IMR-90 (cell line): ENCODE results near the gene INPP5A. TPM values are rescaled to one million over a fixed set of nuclear protein-coding genes. Genes with fewer than 3 reads are reported as not detected.

Experiments used
- ATAC-seq: fragments of 200-7000 bp; cut with Tn5 transposase; 2 replicates; pipeline ENCODE4 v1.9.1; 2020; ENCODE audit warnings: low read depth, mild to moderate bottlenecking, moderate library complexity
- BruUV-seq: library from RNA; stranded (reverse); fragments of 400-500 nt; replicated peaks from 2 replicates; lab custom pipeline; 2021; lab: Mats Ljungman, UMichigan
- CTCF ChIA-PET: fragments of 300-600 bp; formaldehyde crosslinking; extraction: SDS; loops from one replicate; lab custom pipeline; 2021; ENCODE audit warnings: antibody characterized with exemption; lab: Yijun Ruan, JAX
- POLR2A ChIA-PET: fragments of 300-600 bp; sonication (Branson Sonifier 250); formaldehyde crosslinking; loops from one replicate; lab custom pipeline; 2022; ENCODE audit warnings: antibody characterized with exemption; ENCODE audit not compliant: unreplicated experiment; lab: Charles Lee
- DNase-seq: peaks from one replicate; pipeline ENCODE4 v3.0.0; 2013
- H2AFZ ChIP-seq: replicated peaks from 2 replicates; pipeline ENCODE3; 2013; ENCODE audit warnings: low read length, mild to moderate bottlenecking; ENCODE audit not compliant: poor library complexity
- H2AK5ac ChIP-seq: 2 replicates; pipeline ENCODE4 v1.6.1; 2013; ENCODE audit warnings: low read depth, low read length, inconsistent platforms
- H2AK9ac ChIP-seq: replicated peaks from 2 replicates; pipeline ENCODE3; 2013; ENCODE audit warnings: mild to moderate bottlenecking, low read depth, low read length, moderate library complexity; ENCODE audit not compliant: poor library complexity
- H2BK120ac ChIP-seq: 2 replicates; pipeline ENCODE4 v1.6.1; 2013; ENCODE audit warnings: low read depth, low read length, inconsistent platforms
- H2BK15ac ChIP-seq: 3 replicates; pipeline ENCODE4 v1.6.1; 2013; ENCODE audit warnings: low read depth, low read length, inconsistent platforms
- H2BK20ac ChIP-seq: 2 replicates; pipeline ENCODE4 v1.6.1; 2013; ENCODE audit warnings: low read depth, mild to moderate bottlenecking, inconsistent platforms, low read length, moderate library complexity
- H2BK5ac ChIP-seq: 2 replicates; pipeline ENCODE4 v1.6.1; 2013; ENCODE audit warnings: mild to moderate bottlenecking, low read depth, low read length, inconsistent platforms; ENCODE audit not compliant: poor library complexity, severe bottlenecking
- H3K14ac ChIP-seq: replicated peaks from 2 replicates; pipeline ENCODE4 v1.6.1; 2013; ENCODE audit warnings: low read depth, low read length, inconsistent platforms
- H3K18ac ChIP-seq: 2 replicates; pipeline ENCODE4 v1.6.1; 2013; ENCODE audit warnings: low read depth, low read length, control low read depth
- H3K23ac ChIP-seq: 2 replicates; pipeline ENCODE4 v1.6.1; 2013; ENCODE audit warnings: low read depth, low read length, inconsistent platforms
- H3K27ac ChIP-seq: 2 replicates; pipeline ENCODE4 v1.5.1; 2013; ENCODE audit warnings: mild to moderate bottlenecking, control low read depth, low read length; ENCODE audit not compliant: insufficient read depth
- H3K27me3 ChIP-seq: 2 replicates; pipeline ENCODE4 v1.6.1; 2013; ENCODE audit warnings: low read length; ENCODE audit not compliant: control insufficient read depth, insufficient read depth
- H3K36me3 ChIP-seq: 2 replicates; pipeline ENCODE4 v1.6.1; 2013; ENCODE audit warnings: low read length, mixed read lengths; ENCODE audit not compliant: control insufficient read depth, insufficient read depth
- H3K4ac ChIP-seq: 2 replicates; pipeline ENCODE4 v1.6.1; 2013; ENCODE audit warnings: low read depth, low read length, inconsistent platforms
- H3K4me1 ChIP-seq: 2 replicates; pipeline ENCODE4 v1.6.1; 2013; ENCODE audit warnings: low read length, mixed read lengths; ENCODE audit not compliant: control insufficient read depth, insufficient read depth
- H3K4me2 ChIP-seq: 2 replicates; pipeline ENCODE4 v1.6.1; 2013; ENCODE audit warnings: low read depth, mild to moderate bottlenecking, control low read depth, low read length, moderate library complexity
- H3K4me3 ChIP-seq: 2 replicates; pipeline ENCODE4 v1.5.1; 2013; ENCODE audit warnings: low read depth, mild to moderate bottlenecking, control low read depth, low read length, moderate library complexity; ENCODE audit not compliant: insufficient read depth
- H3K56ac ChIP-seq: 2 replicates; pipeline ENCODE4 v1.6.1; 2013; ENCODE audit warnings: low read length, inconsistent platforms; ENCODE audit not compliant: insufficient read depth; ENCODE audit errors: extremely low read depth
- H3K79me1 ChIP-seq, 2 experiments: 2 replicates each; pipeline ENCODE4 v1.6.1; 2013; ENCODE audit warnings: low read length in 2 of 2, inconsistent platforms in 1 of 2, low read depth in 1 of 2
- H3K9ac ChIP-seq: 2 replicates; pipeline ENCODE4 v1.6.1; 2013; ENCODE audit warnings: low read depth, low read length, control low read depth
- H3K9me1 ChIP-seq: 2 replicates; pipeline ENCODE4 v1.6.1; 2013; ENCODE audit warnings: low read length, inconsistent platforms; ENCODE audit not compliant: insufficient read depth
- H3K9me3 ChIP-seq: 2 replicates; pipeline ENCODE4 v1.6.1; 2013; ENCODE audit warnings: low read length; ENCODE audit not compliant: control insufficient read depth, insufficient read depth
- H4K20me1 ChIP-seq: 2 replicates; pipeline ENCODE4 v1.6.1; 2013; ENCODE audit warnings: low read length, inconsistent platforms; ENCODE audit not compliant: insufficient read depth
- H4K5ac ChIP-seq: 2 replicates; pipeline ENCODE4 v1.6.1; 2013; ENCODE audit warnings: mild to moderate bottlenecking, low read depth, low read length, control low read depth
- H4K8ac ChIP-seq, 2 experiments: 2 replicates each; pipeline ENCODE4 v1.6.1; 2013; ENCODE audit warnings: low read depth in 2 of 2, low read length in 2 of 2, control low read depth in 1 of 2, inconsistent platforms in 1 of 2
- H4K91ac ChIP-seq: 2 replicates; pipeline ENCODE4 v1.6.1; 2013; ENCODE audit warnings: low read depth, low read length, inconsistent platforms; ENCODE audit not compliant: insufficient read depth
- CEBPB ChIP-seq: IDR thresholded peaks from 2 replicates; pipeline ENCODE4 v1.6.1; 2012; ENCODE audit warnings: low read depth, low read length, improper control_type of control experiment
- CTCF ChIP-seq: conservative IDR thresholded peaks from 2 replicates; pipeline ENCODE4 v1.5.1; 2012; ENCODE audit warnings: mild to moderate bottlenecking, low read depth, low read length, improper control_type of control experiment
- FOS ChIP-seq: fragments of 150-350 bp; IDR thresholded peaks from 2 replicates; pipeline ENCODE4 v1.6.1; 2016; ENCODE audit warnings: low read depth, low read length
- MXI1 ChIP-seq: IDR thresholded peaks from 2 replicates; pipeline ENCODE4 v1.6.1; 2012; ENCODE audit warnings: low read depth, mild to moderate bottlenecking, low read length, moderate library complexity, borderline replicate concordance
- NFE2L2 ChIP-seq: fragments of 150-350 bp; IDR thresholded peaks from 2 replicates; pipeline ENCODE4 v1.6.1; 2016; ENCODE audit warnings: low read depth, mild to moderate bottlenecking, low read length
- RFX5 ChIP-seq: IDR thresholded peaks from 2 replicates; pipeline ENCODE4 v1.8.0; 2012; ENCODE audit warnings: low read depth, mild to moderate bottlenecking, low read length, moderate library complexity
- USF2 ChIP-seq: fragments of 150-350 bp; IDR thresholded peaks from 2 replicates; pipeline ENCODE4 v1.6.1; 2017; ENCODE audit warnings: mild to moderate bottlenecking, antibody characterized with exemption, low read length, low read depth
- WGBS, 2 experiments: methylation state at CpG; one replicate each; pipeline versions ENCODE4 v1.1.5 to v1.1.7; 2013; ENCODE audit warnings: missing lambda C conversion rate in 2 of 2; ENCODE audit not compliant: insufficient read length in 1 of 2; ENCODE audit errors: extremely low coverage in 2 of 2; 5-methylcytosine and 5-hydroxymethylcytosine counted together
- dilution Hi-C: fragments of 300-500 bp; cut with HindIII; formaldehyde crosslinking; loops from one replicate; pipeline ENCODE4 v1.14.3; 2018; ENCODE audit warnings: low sequenced_read_pairs; ENCODE audit not compliant: unreplicated experiment
- in situ Hi-C: fragments of 300-500 bp; cut with MboI; formaldehyde crosslinking; loops from 3 replicates; pipeline ENCODE4 v1.14.3; 2019; ENCODE audit warnings: low sequenced_read_pairs, inconsistent platforms, mixed read lengths
- intact Hi-C: fragments of 100-400 bp; cut with micrococcal nuclease; formaldehyde crosslinking; loops from 2 replicates; pipeline ENCODE4 v1.10.0; 2022
- polyA plus RNA-seq, 3 experiments: library from polyadenylated mRNA; depleted of rRNA; stranded (reverse); fragments of >200 nt; gene quantifications; 2 replicates each; pipeline ENCODE4 v1.2.3, GENCODE V29; 2012; ENCODE audit warnings: low replicate concordance in 1 of 3
- total RNA-seq: library from RNA; depleted of rRNA; stranded (reverse); fragments of >200 nt; gene quantifications from 2 replicates; pipeline ENCODE4 v1.2.3, GENCODE V29; 2012
- TF ChIP-seq, protein P1 (sequence below): fragments of 150-350 bp; IDR thresholded peaks from 2 replicates; pipeline ENCODE4 v1.6.1; 2016; ENCODE audit warnings: low read depth, mild to moderate bottlenecking, low read length, moderate library complexity, borderline replicate concordance

Gene INPP5A
- total and polyA plus RNA-seq, 2 of the 4 experiments (the other 2 are of a cell fraction) = 21.4 to 36.7 TPM

- no peak for TF ChIP-seq USF2
These were observed 48.4 kb downstream of the INPP5A start (continued) for GRCh38 chr10:132585732-132586722.

DNA sequence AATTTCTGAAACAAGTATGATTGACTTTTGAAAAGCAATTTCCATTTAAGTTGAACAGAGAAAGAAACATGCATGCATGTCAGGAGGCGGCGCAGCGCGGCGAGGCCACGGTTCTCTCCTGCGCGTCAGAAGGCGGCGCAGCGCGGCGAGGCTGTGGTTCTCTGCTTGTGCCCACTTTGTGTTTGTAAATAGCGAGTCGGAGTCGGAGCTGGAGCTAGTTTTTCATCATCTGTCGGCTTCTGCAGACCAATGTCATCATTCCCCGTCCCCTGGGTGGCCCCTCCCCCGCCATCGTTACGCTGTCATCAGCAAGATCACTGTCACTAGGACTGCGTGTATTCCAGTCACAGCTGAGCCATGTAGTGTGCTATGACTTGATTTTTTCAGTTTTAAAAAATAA lies 49.2 kb downstream of the INPP5A start:
- no peak overlapping the region for H3K9ac ChIP-seq
- dilution Hi-C loops = no loop called here
- intact Hi-C loops = no loop called here
- H4K91ac ChIP-seq = no peak overlapping the region
- DNase-seq = no peak
- no peak overlapping the region for H3K4ac ChIP-seq
- ChIA-PET POLR2A (no interaction called here), CTCF (no interaction called here)
- H3K9me3 ChIP-seq = no peaks in the 10 kb centered on the region
- TF ChIP-seq MXI1 (no peak), NFE2L2 (no peak), FOS (no peak), CTCF (no peak), CEBPB (no peak), RFX5 (no peak)
- TF ChIP-seq, protein P1, sequence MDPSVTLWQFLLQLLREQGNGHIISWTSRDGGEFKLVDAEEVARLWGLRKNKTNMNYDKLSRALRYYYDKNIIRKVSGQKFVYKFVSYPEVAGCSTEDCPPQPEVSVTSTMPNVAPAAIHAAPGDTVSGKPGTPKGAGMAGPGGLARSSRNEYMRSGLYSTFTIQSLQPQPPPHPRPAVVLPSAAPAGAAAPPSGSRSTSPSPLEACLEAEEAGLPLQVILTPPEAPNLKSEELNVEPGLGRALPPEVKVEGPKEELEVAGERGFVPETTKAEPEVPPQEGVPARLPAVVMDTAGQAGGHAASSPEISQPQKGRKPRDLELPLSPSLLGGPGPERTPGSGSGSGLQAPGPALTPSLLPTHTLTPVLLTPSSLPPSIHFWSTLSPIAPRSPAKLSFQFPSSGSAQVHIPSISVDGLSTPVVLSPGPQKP = no peak
- no peak overlapping the region for H2BK120ac ChIP-seq
- H3K4me1 ChIP-seq = peaks cover 12% of the 10 kb centered on the region
- H3K18ac ChIP-seq = no peak overlapping the region
- peaks cover 23 to 78% of the 10 kb centered on the region in 2 experiments for H3K79me1 ChIP-seq
- ATAC-seq = no peak
- no peaks in the 10 kb centered on the region; the same call in 1 of the 2 replicates for H3K27me3 ChIP-seq
- no peak overlapping the region for H2BK5ac ChIP-seq
- H4K5ac ChIP-seq = no peak overlapping the region
- no peak overlapping the region for H3K27ac ChIP-seq
- in situ Hi-C loops = no loop called here
- no TSS peak for BruUV-seq
- no peak overlapping the region for H2AK9ac ChIP-seq
- H2AFZ ChIP-seq = no peak overlapping the region
- no peak overlapping the region for H2AK5ac ChIP-seq
- no peak overlapping the region for H4K8ac ChIP-seq
- H2BK15ac ChIP-seq = no peak overlapping the region
- no peak overlapping the region for H3K4me2 ChIP-seq
- no peak overlapping the region for H3K4me3 ChIP-seq
- WGBS, 2 experiments = 99% methylated on average over 13 of the region's 22 CpGs; no CpG with 5 or more reads in 1 of the 2 experiments
- H3K14ac ChIP-seq = no peak overlapping the region
- peaks cover 28% of the 10 kb centered on the region for H3K9me1 ChIP-seq
- H3K36me3 ChIP-seq = no peaks in the 10 kb centered on the region
- no peak overlapping the region for H3K23ac ChIP-seq
- H2BK20ac ChIP-seq = no peak overlapping the region
- no peak overlapping the region for H3K56ac ChIP-seq
- H4K20me1 ChIP-seq = peaks cover 89% of the 10 kb centered on the region
